Skeletal muscle tissue (tissue), 4 donors: ENCODE data around the gene PDE4D. TPM values are rescaled to one million over a fixed set of nuclear protein-coding genes. Genes with fewer than 3 reads are reported as not detected.

ENCODE experiments used
- H3K27ac ChIP-seq: one replicate; pipeline ENCODE4 v1.7.0; 2013; ENCODE audit warnings: mild to moderate bottlenecking, low read depth, low read length, inconsistent platforms
- H3K27me3 ChIP-seq, 3 donors: one replicate each; pipeline ENCODE4 v1.7.0; 2013; ENCODE audit warnings: low read length in 3 of 3; ENCODE audit not compliant: control insufficient read depth in 3 of 3, insufficient read depth in 3 of 3
- H3K36me3 ChIP-seq, 3 donors: one replicate each; pipeline ENCODE4 v1.7.0; 2013; ENCODE audit warnings: low read length in 3 of 3; ENCODE audit not compliant: control insufficient read depth in 3 of 3, insufficient read depth in 3 of 3
- H3K4me1 ChIP-seq, 3 donors: one replicate each; pipeline ENCODE4 v1.7.0; 2013; ENCODE audit warnings: low read length in 3 of 3, mild to moderate bottlenecking in 3 of 3; ENCODE audit not compliant: control insufficient read depth in 3 of 3, insufficient read depth in 3 of 3
- H3K4me3 ChIP-seq, 3 donors: one replicate each; pipeline ENCODE4 v1.7.0; 2013; ENCODE audit warnings: low read length in 3 of 3
- H3K9ac ChIP-seq, 3 donors: one replicate each; pipeline ENCODE4 v1.7.0; 2013; ENCODE audit warnings: low read length in 3 of 3, mild to moderate bottlenecking in 3 of 3, moderate library complexity in 2 of 3, low read depth in 1 of 3
- H3K9me3 ChIP-seq, 3 donors: one replicate each; pipeline ENCODE4 v1.7.0; 2013; ENCODE audit warnings: low read length in 3 of 3; ENCODE audit not compliant: control insufficient read depth in 3 of 3
- total RNA-seq: library from RNA; depleted of rRNA; stranded (reverse); fragments of >200 nt; gene quantifications from one replicate; pipeline ENCODE4 v1.2.3, GENCODE V29; 2014
- donor health status: Osteomylitis.

The PDE4D gene
- total RNA-seq, 1 donor from 2014 or later = 59.0 TPM

GRCh38 chr5:59241119-59241518 lies 652.4 kb downstream of the PDE4D start:
- H3K27me3 ChIP-seq = no peaks in the 10 kb centered on the region
- H3K4me1 ChIP-seq = peaks cover 23 to 51% (median 47%) of the 10 kb centered on the region in 3 donors
- no peak overlapping the region for H3K4me3 ChIP-seq
- no peak overlapping the region for H3K9ac ChIP-seq
- no peaks in the 10 kb centered on the region for H3K36me3 ChIP-seq
- H3K27ac ChIP-seq = no peak overlapping the region
- no peaks in the 10 kb centered on the region for H3K9me3 ChIP-seq

GRCh38 chr5:59238126-59238902 lies 655.2 kb downstream of the PDE4D start:
- Histone ChIP-seq H3K27me3 (no peaks in the 10 kb centered on the region), H3K4me3 (no peak overlapping the region), H3K27ac (no peak overlapping the region), H3K9me3 (no peaks in the 10 kb centered on the region), H3K4me1 (peaks cover 27 to 63% (median 46%) of the 10 kb centered on the region in 3 donors), H3K9ac (no peak overlapping the region), H3K36me3 (no peaks in the 10 kb centered on the region)

GRCh38 chr5:59236986-59237385 lies 656.5 kb downstream of the PDE4D start:
- no peaks in the 10 kb centered on the region for H3K9me3 ChIP-seq
- no peaks in the 10 kb centered on the region for H3K36me3 ChIP-seq
- H3K4me1 ChIP-seq = peaks cover 27 to 61% (median 42%) of the 10 kb centered on the region in 3 donors
- no peak overlapping the region for H3K4me3 ChIP-seq
- H3K27me3 ChIP-seq = no peaks in the 10 kb centered on the region
- peak overlapping the region; percentile 84 for H3K27ac ChIP-seq
- peak overlapping the region; percentile 19 to 54 (median 29) for H3K9ac ChIP-seq

- peak overlapping the region; percentile 84 for H3K27ac ChIP-seq
- no peaks in the 10 kb centered on the region for H3K27me3 ChIP-seq
- peak overlapping the region; percentile 19 to 54 (median 29) for H3K9ac ChIP-seq
- H3K9me3 ChIP-seq = no peaks in the 10 kb centered on the region
- H3K36me3 ChIP-seq = no peaks in the 10 kb centered on the region
- H3K4me1 ChIP-seq = peaks cover 27 to 65% (median 39%) of the 10 kb centered on the region in 3 donors
- H3K4me3 ChIP-seq = no peak overlapping the region
Measured at GRCh38 chr5:59236448-59236847, 657.1 kb downstream of the PDE4D start.

- H3K27me3 ChIP-seq = no peaks in the 10 kb centered on the region
- peaks cover 14 to 48% (median 20%) of the 10 kb centered on the region in 3 donors for H3K4me1 ChIP-seq
- no peaks in the 10 kb centered on the region for H3K36me3 ChIP-seq
- no peak overlapping the region for H3K27ac ChIP-seq
- no peak overlapping the region for H3K4me3 ChIP-seq
- H3K9me3 ChIP-seq = no peaks in the 10 kb centered on the region
- no peak overlapping the region for H3K9ac ChIP-seq
Measured at GRCh38 chr5:59234236-59234635, 659.3 kb downstream of the PDE4D start.

- no peaks in the 10 kb centered on the region for H3K27me3 ChIP-seq
- H3K4me3 ChIP-seq = no peak overlapping the region
- no peaks in the 10 kb centered on the region for H3K9me3 ChIP-seq
- H3K9ac ChIP-seq = no peak overlapping the region
- H3K27ac ChIP-seq = no peak overlapping the region
- no peaks in the 10 kb centered on the region for H3K36me3 ChIP-seq
- peaks cover 9 to 27% (median 12%) of the 10 kb centered on the region in 3 donors for H3K4me1 ChIP-seq
Measured at GRCh38 chr5:59231221-59231931, 662.1 kb downstream of the PDE4D start.

- H3K4me3 ChIP-seq = no peak overlapping the region
- H3K9me3 ChIP-seq = no peaks in the 10 kb centered on the region
- no peaks in the 10 kb centered on the region for H3K27me3 ChIP-seq
- peaks cover 0 to 3% (median 3%) of the 10 kb centered on the region in 3 donors for H3K4me1 ChIP-seq
- H3K36me3 ChIP-seq = no peaks in the 10 kb centered on the region
- no peak overlapping the region for H3K9ac ChIP-seq
- H3K27ac ChIP-seq = no peak overlapping the region
Measured at GRCh38 chr5:59222687-59223511, 670.6 kb downstream of the PDE4D start.

- Histone ChIP-seq H3K9ac (no peak overlapping the region), H3K9me3 (no peaks in the 10 kb centered on the region), H3K4me1 (peaks cover 0 to 3% (median 3%) of the 10 kb centered on the region in 3 donors), H3K27ac (no peak overlapping the region), H3K27me3 (no peaks in the 10 kb centered on the region), H3K4me3 (no peak overlapping the region), H3K36me3 (no peaks in the 10 kb centered on the region)
Measured at GRCh38 chr5:59221769-59222168, 671.8 kb downstream of the PDE4D start.

- Histone ChIP-seq H3K36me3 (peaks cover 3 to 5% (median 4%) of the 10 kb centered on the region in 3 donors), H3K27me3 (no peaks in the 10 kb centered on the region), H3K27ac (no peak overlapping the region), H3K4me3 (no peak overlapping the region), H3K4me1 (peaks cover 0 to 10% (median 3%) of the 10 kb centered on the region in 3 donors), H3K9ac (no peak overlapping the region), H3K9me3 (no peaks in the 10 kb centered on the region)
Measured at GRCh38 chr5:59218424-59219045, 675.0 kb downstream of the PDE4D start.
